Measurements from ENCODE around the gene AP1M2. TPM values are rescaled to one million over a fixed set of nuclear protein-coding genes. Genes with fewer than 3 reads are reported as not detected.
A peak's percentile ranks its signal among the peaks of the same experiment; 100 is the strongest.

Gene AP1M2
- total RNA-seq = 10 to 100 TPM; 28.1 to 85.8 TPM

DNA sequence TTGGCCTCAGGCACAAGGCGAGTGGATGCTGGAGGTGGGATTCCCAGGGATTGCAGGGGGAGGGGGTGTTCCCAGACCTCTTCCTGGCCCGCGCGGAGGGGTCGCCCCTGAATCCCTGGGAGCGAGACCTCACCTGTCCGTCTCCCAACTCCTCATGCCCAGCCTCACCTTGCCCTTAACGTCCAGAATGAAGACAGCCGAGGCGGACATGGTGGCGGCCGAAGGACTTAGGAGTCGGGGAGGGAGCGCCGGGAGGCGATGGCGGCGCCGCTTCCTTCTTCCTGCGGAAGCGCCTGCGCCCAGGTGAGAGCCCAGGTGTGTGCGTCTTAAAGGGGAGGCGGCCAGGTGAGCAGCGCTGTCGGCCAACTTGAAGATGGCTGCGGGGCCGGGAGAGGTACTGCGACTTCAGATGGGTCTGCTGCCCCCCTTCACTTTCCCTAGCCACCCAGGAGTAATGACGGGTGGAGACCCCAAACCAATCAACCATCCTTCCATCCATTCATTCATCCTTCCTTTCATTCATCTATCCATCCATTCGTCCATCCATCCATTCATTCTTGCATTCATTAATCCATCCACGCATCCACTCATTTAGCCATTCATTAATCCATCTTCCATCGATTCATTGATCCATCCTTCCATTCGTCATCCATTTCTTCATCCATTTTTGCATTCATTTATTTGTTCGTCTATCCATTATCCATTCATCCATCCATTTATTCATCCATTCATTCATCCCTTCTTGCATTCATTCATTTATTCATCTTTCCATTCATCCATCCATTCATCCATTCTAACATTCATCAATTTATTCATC lies at the start of gene AP1M2:
Gene AP1M2, minus strand, starts transcription at position 291 of the 817 bp plus-strand sequence. Its CDS starts 81 bp downstream, at position 210.
- 17% methylated on average over 35 of the region's 35 CpGs for WGBS
- intact Hi-C loops (cut with DNase I) = no loop called here
- Histone ChIP-seq H3K9me3 (no peaks in the 10 kb centered on the region), H3K4me1 (replicated peaks) (no peaks in the 10 kb centered on the region), H3K27me3 (replicated peaks; ENCODE audit: insufficient read depth) (no peaks in the 10 kb centered on the region), H3K4me3 (peak within 1 kb of the TSS; percentile 40 to 47), H3K36me3 (no peaks in the 10 kb centered on the region), H3K27ac (peak within 1 kb of the TSS; percentile 34 to 55)
- no peak for TF ChIP-seq POLR2AphosphoS5 (IDR thresholded peaks at IDR 0.05)
- no peak for TF ChIP-seq CTCF (IDR thresholded peaks at IDR 0.05)
- TF ChIP-seq POLR2A (IDR thresholded peaks at IDR 0.05) = no peak
- no peak for DNase-seq (ENCODE audit: low spot score)

DNA sequence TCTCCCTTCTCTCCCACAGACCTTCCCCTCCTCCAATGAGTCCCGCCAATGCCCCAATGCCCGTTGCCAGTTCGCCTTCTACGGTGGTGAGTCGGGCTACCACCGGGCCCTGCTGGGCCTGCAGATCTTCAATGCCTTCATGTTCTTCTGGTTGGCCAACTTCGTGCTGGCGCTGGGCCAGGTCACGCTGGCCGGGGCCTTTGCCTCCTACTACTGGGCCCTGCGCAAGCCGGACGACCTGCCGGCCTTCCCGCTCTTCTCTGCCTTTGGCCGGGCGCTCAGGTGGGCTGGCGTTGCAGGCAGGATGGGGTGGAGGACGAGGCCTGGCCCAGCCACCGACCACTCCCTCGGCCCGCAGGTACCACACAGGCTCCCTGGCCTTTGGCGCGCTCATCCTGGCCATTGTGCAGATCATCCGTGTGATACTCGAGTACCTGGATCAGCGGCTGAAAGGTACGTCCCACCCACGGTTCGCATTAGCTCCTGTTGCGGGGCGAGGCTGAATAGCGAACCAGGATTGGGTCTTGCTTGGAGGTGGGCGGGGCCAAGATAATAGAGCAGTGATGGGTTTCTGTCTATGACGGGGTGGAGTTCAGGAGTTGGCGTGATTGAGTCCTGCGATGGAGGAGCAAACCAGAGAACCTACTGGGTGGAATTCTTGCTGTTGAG lies 49.3 kb upstream of the AP1M2 start:
- Histone ChIP-seq H3K36me3 (peaks cover 0 to 27% of the 10 kb centered on the region in 2 donors), H3K4me3 (no peak overlapping the region), H3K27me3 (replicated peaks; ENCODE audit: insufficient read depth) (no peaks in the 10 kb centered on the region), H3K4me1 (replicated peaks) (no peaks in the 10 kb centered on the region), H3K9me3 (no peaks in the 10 kb centered on the region), H3K27ac (no peak overlapping the region)
- intact Hi-C loops (cut with DNase I) = no loop called here
- 85% methylated on average over 37 of the region's 37 CpGs for WGBS
- no peak for DNase-seq (ENCODE audit: low spot score)
- TF ChIP-seq POLR2A (IDR thresholded peaks at IDR 0.05) (no peak), POLR2AphosphoS5 (IDR thresholded peaks at IDR 0.05) (no peak), CTCF (IDR thresholded peaks at IDR 0.05) (no peak)

- 76% methylated on average over 6 of the region's 6 CpGs for WGBS
- Histone ChIP-seq H3K4me1 (replicated peaks) (no peaks in the 10 kb centered on the region), H3K4me3 (no peak overlapping the region), H3K9me3 (no peaks in the 10 kb centered on the region), H3K27me3 (replicated peaks; ENCODE audit: insufficient read depth) (no peaks in the 10 kb centered on the region), H3K36me3 (peaks cover 0 to 29% of the 10 kb centered on the region in 2 donors), H3K27ac (no peak overlapping the region)
- intact Hi-C loops (cut with DNase I) = no loop called here
- no peak for DNase-seq (ENCODE audit: low spot score)
- TF ChIP-seq POLR2A (IDR thresholded peaks at IDR 0.05) = no peak
- TF ChIP-seq CTCF (IDR thresholded peaks at IDR 0.05) = no peak
- TF ChIP-seq POLR2AphosphoS5 (IDR thresholded peaks at IDR 0.05) = no peak
These were observed 47.9 kb upstream of the AP1M2 start for GRCh38 chr19:10634963-10635362.

DNA sequence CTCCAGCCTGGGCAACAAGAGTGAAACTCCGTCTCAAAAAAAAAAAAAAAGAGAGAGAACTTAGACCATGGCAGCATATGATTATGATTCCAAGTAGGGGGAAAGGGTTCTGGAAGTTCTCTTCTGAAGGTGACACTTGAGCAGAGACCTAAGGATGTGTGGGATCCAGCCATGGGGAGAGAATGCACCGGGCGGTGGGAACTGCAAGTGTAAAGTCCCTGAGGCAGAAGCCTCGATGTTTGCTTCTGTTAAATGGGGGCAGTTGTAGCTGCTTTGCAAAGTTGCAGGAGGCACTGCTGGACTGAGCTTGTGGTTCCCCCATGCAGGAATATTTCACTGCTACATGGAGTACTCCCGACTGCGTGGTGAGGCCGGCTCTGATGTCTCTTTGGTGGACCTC lies 47.3 kb upstream of the AP1M2 start:
- TF ChIP-seq POLR2A (IDR thresholded peaks at IDR 0.05) = no peak
- Histone ChIP-seq H3K9me3 (no peaks in the 10 kb centered on the region), H3K4me1 (replicated peaks) (no peaks in the 10 kb centered on the region), H3K27ac (no peak overlapping the region), H3K36me3 (peaks cover 0 to 29% of the 10 kb centered on the region in 2 donors), H3K4me3 (no peak overlapping the region), H3K27me3 (replicated peaks; ENCODE audit: insufficient read depth) (no peaks in the 10 kb centered on the region)
- DNase-seq (ENCODE audit: low spot score) = no peak
- intact Hi-C loops (cut with DNase I) = no loop called here
- WGBS = 92% methylated on average over 7 of the region's 7 CpGs

- no peak overlapping the region for H3K4me3 ChIP-seq
- peaks cover 0 to 29% of the 10 kb centered on the region in 2 donors for H3K36me3 ChIP-seq
- WGBS = 85% methylated on average over 14 of the region's 14 CpGs
These were observed 44.8 kb upstream of the AP1M2 start for GRCh38 chr19:10631874-10632273.

More at GRCh38 chr19:10631874-10632273, 44.8 kb upstream of the AP1M2 start:
- Histone ChIP-seq H3K27ac (no peak overlapping the region), H3K9me3 (no peaks in the 10 kb centered on the region), H3K4me1 (replicated peaks) (no peaks in the 10 kb centered on the region), H3K27me3 (replicated peaks; ENCODE audit: insufficient read depth) (no peaks in the 10 kb centered on the region)
- no peak for DNase-seq (ENCODE audit: low spot score)
- intact Hi-C loops (cut with DNase I) = no loop called here
- TF ChIP-seq POLR2AphosphoS5 (IDR thresholded peaks at IDR 0.05) (no peak), POLR2A (IDR thresholded peaks at IDR 0.05) (no peak), CTCF (IDR thresholded peaks at IDR 0.05) (no peak)

Data from prostate gland (tissue), 2 donors.